GM12878 (cell line): ENCODE results near the gene IL16. TPM values are rescaled to one million over a fixed set of nuclear protein-coding genes. Genes with fewer than 3 reads are reported as not detected.

Experiments
- ATAC-seq: fragments of 200-7000 bp; cut with Tn5 transposase; 3 replicates; pipeline ENCODE4 v1.9.1; 2020; ENCODE audit warnings: mild to moderate bottlenecking, moderate library complexity
- BruUV-seq: library from RNA; stranded (reverse); fragments of 400-500 nt; replicated peaks from 2 replicates; lab custom pipeline; 2021; lab: Mats Ljungman, UMichigan
- CTCF ChIA-PET: fragments of 300-600 bp; sonication (Branson Sonifier 250); formaldehyde crosslinking; extraction: SDS; loops from one replicate; lab custom pipeline; 2021; ENCODE audit warnings: inconsistent platforms; lab: Yijun Ruan, JAX
- POLR2A ChIA-PET: fragments of 350-600 bp; formaldehyde crosslinking; extraction: SDS; loops from one replicate; lab custom pipeline; 2021; ENCODE audit warnings: inconsistent platforms; lab: Charles Lee
- RAD21 ChIA-PET: fragments of 300-600 bp; sonication (Branson Sonifier 250); formaldehyde crosslinking; loops from one replicate; lab custom pipeline; 2023; ENCODE audit warnings: antibody characterized with exemption; ENCODE audit not compliant: unreplicated experiment; lab: Charles Lee
- SMC1A ChIA-PET: fragments of 300-600 bp; sonication (Branson Sonifier 250); formaldehyde crosslinking; loops from one replicate; lab custom pipeline; 2023; ENCODE audit not compliant: unreplicated experiment, uncharacterized antibody; lab: Charles Lee
- DNase-seq: peaks from one replicate; pipeline ENCODE4 v3.0.0-alpha.2; 2011; ENCODE audit warnings: low read depth, low spot score
- FAIRE-seq: peaks from 3 replicates; lab custom pipeline; 2011; peaks lifted over from hg19 to GRCh38; lab: Jason Lieb, UNC
- H2AFZ ChIP-seq: 2 replicates; pipeline ENCODE4 v1.6.0; 2011; ENCODE audit warnings: low read depth, low read length, control low read depth; ENCODE audit not compliant: control insufficient read depth
- H3K27ac ChIP-seq: 2 replicates; pipeline ENCODE4 v1.5.1; 2011; ENCODE audit warnings: control low read depth; ENCODE audit not compliant: control insufficient read depth, insufficient read depth
- H3K27me3 ChIP-seq, 2 experiments: replicated peaks in 1 of 2; 2 replicates each; pipeline versions ENCODE4 v1.6.0 to v1.6.1; 2011; ENCODE audit warnings: low read length in 1 of 2; ENCODE audit not compliant: control insufficient read depth in 2 of 2, insufficient read depth in 2 of 2
- H3K36me3 ChIP-seq, 2 experiments: 2 replicates each; pipeline ENCODE4 v1.5.1; 2011; ENCODE audit warnings: low read length in 1 of 2; ENCODE audit not compliant: control insufficient read depth in 2 of 2, insufficient read depth in 2 of 2
- H3K4me1 ChIP-seq: 2 replicates; pipeline ENCODE4 v1.6.1; 2011; ENCODE audit warnings: mild to moderate bottlenecking, low read length, moderate library complexity, mixed read lengths; ENCODE audit not compliant: control insufficient read depth, insufficient read depth
- H3K4me2 ChIP-seq: 2 replicates; pipeline ENCODE4 v1.6.0; 2011; ENCODE audit warnings: control low read depth; ENCODE audit not compliant: control insufficient read depth, insufficient read depth
- H3K4me3 ChIP-seq: fragments of 200-600 bp; sonication (generic); 2 replicates; pipeline ENCODE4 v1.5.1; 2016
- H3K79me2 ChIP-seq: 2 replicates; pipeline ENCODE4 v1.6.0; 2011; ENCODE audit warnings: low read length; ENCODE audit not compliant: control insufficient read depth, insufficient read depth
- H3K9ac ChIP-seq: 2 replicates; pipeline ENCODE4 v1.8.0; 2011; ENCODE audit warnings: low read length, control low read depth, mixed read lengths; ENCODE audit not compliant: control insufficient read depth, insufficient read depth
- H3K9me3 ChIP-seq: replicated peaks from 3 replicates; pipeline ENCODE4 v1.5.1; 2011; ENCODE audit warnings: mild to moderate bottlenecking, low read length; ENCODE audit not compliant: control insufficient read depth, insufficient read depth
- H4K20me1 ChIP-seq: 2 replicates; pipeline ENCODE4 v1.6.0; 2011; ENCODE audit not compliant: control insufficient read depth, insufficient read depth
- BACH1 ChIP-seq: fragments of 450-650 bp; IDR thresholded peaks from 2 replicates; pipeline ENCODE4 v1.6.1; 2017; ENCODE audit warnings: mild to moderate bottlenecking, borderline replicate concordance
- CEBPB ChIP-seq, 2 experiments: fragments of 150-350 bp in 1 of 2; IDR thresholded peaks; 2 replicates each; pipeline ENCODE4 v1.6.1; 2012 to 2014; ENCODE audit warnings: low read depth in 2 of 2, low read length in 2 of 2, borderline replicate concordance in 1 of 2, inconsistent platforms in 1 of 2
- DPF2 ChIP-seq: fragments of 450-650 bp; IDR thresholded peaks from 2 replicates; pipeline ENCODE4 v1.6.1; 2017; ENCODE audit warnings: mild to moderate bottlenecking
- ESRRA ChIP-seq: IDR thresholded peaks from 2 replicates; pipeline ENCODE4 v1.6.1; 2012; ENCODE audit warnings: mild to moderate bottlenecking, low read length, improper control_type of control experiment
- FOXM1 ChIP-seq: IDR thresholded peaks from 2 replicates; pipeline ENCODE4 v1.6.1; 2012; ENCODE audit warnings: low read depth, mild to moderate bottlenecking, inconsistent platforms, low read length, moderate library complexity
- GABPA ChIP-seq: IDR thresholded peaks from 2 replicates; pipeline ENCODE4 v1.6.1; 2014; ENCODE audit warnings: antibody characterized with exemption, low read depth, mild to moderate bottlenecking, inconsistent platforms
- IKZF1 ChIP-seq: fragments of 450-650 bp; conservative IDR thresholded peaks from 2 replicates; pipeline ENCODE4 v1.6.1; 2017; ENCODE audit warnings: antibody characterized with exemption, mild to moderate bottlenecking
- KLF5 ChIP-seq: fragments of 450-650 bp; IDR thresholded peaks from 2 replicates; pipeline ENCODE4 v1.6.1; 2014; ENCODE audit warnings: mild to moderate bottlenecking; ENCODE audit not compliant: partially characterized antibody
- MTA2 ChIP-seq: fragments of 450-650 bp; IDR thresholded peaks from 2 replicates; pipeline ENCODE4 v1.6.1; 2016; ENCODE audit warnings: low read depth, mild to moderate bottlenecking, moderate library complexity
- NR2F1 ChIP-seq: fragments of 450-650 bp; conservative IDR thresholded peaks from 2 replicates; pipeline ENCODE4 v1.6.1; 2017; ENCODE audit warnings: mild to moderate bottlenecking
- POLR2AphosphoS5 ChIP-seq: IDR thresholded peaks from 2 replicates; pipeline ENCODE4 v1.6.1; 2011; ENCODE audit warnings: mild to moderate bottlenecking, low read length, inconsistent platforms
- RUNX3 ChIP-seq: IDR thresholded peaks from 2 replicates; pipeline ENCODE4 v1.6.1; 2012; ENCODE audit warnings: low read length, inconsistent platforms
- ZBTB40 ChIP-seq: fragments of 450-650 bp; IDR thresholded peaks from 2 replicates; pipeline ENCODE4 v1.6.1; 2016; ENCODE audit warnings: mild to moderate bottlenecking, moderate library complexity, borderline replicate concordance
- ZNF217 ChIP-seq: fragments of 450-650 bp; IDR thresholded peaks from 2 replicates; pipeline ENCODE4 v1.6.1; 2017; ENCODE audit warnings: antibody characterized with exemption, mild to moderate bottlenecking
- ZSCAN29 ChIP-seq: fragments of 450-650 bp; IDR thresholded peaks from 2 replicates; pipeline ENCODE4 v1.6.1; 2017; ENCODE audit warnings: mild to moderate bottlenecking, moderate library complexity
- ZZZ3 ChIP-seq: IDR thresholded peaks from 2 replicates; pipeline ENCODE4 v1.6.1; 2011; ENCODE audit warnings: low read depth; ENCODE audit not compliant: control insufficient read depth, insufficient read length
- WGBS: methylation state at CpG from one replicate; pipeline ENCODE4 v1.1.6; 2016; ENCODE audit warnings: low lambda C conversion rate; ENCODE audit not compliant: insufficient replicate concordance, insufficient coverage; ENCODE audit errors: missing lambda C conversion rate; 5-methylcytosine and 5-hydroxymethylcytosine counted together
- in situ Hi-C: fragments of 300-500 bp; cut with MboI; formaldehyde crosslinking; loops from 9 replicates; pipeline ENCODE4 v1.14.3; 2018; ENCODE audit warnings: mixed read lengths
- intact Hi-C: fragments of 100-400 bp; cut with micrococcal nuclease; formaldehyde crosslinking; loops from one replicate; pipeline ENCODE4 v1.14.2; 2022; ENCODE audit not compliant: unreplicated experiment
- polyA plus RNA-seq, 11 experiments: library from polyadenylated mRNA; depleted of rRNA in 4 of 11; unstranded in 6 of 11; stranded (reverse) in 5 of 11; fragments of >200 nt; fragmentation: Nextera tagmentation in 4 of 11; fragmentation: Illumina TruSeq in 1 of 11; extraction: Ambion mirVana in 4 of 11; extraction: Trizol in 1 of 11; gene quantifications; 1 replicate in 1 of 11; 2 replicates in 10 of 11; pipeline versions ENCODE4 v1.2.1 to v1.2.3, GENCODE V29; 2011 to 2016; ENCODE audit warnings: inconsistent platforms in 2 of 11, missing spikeins in 2 of 11, low read depth in 1 of 11
- total RNA-seq, 4 experiments: library from RNA; depleted of rRNA in 3 of 4; stranded (reverse); fragments of >200 nt in 3 of 4; fragmentation: Illumina TruSeq in 1 of 4; extraction: Trizol in 1 of 4; gene quantifications; 2 replicates each; pipeline versions ENCODE4 v1.2.1 to v1.2.3, GENCODE V29; 2013 to 2021
- TF ChIP-seq, protein P1 (sequence below): fragments of 450-650 bp; IDR thresholded peaks from 2 replicates; pipeline ENCODE4 v1.6.1; 2017; ENCODE audit warnings: borderline replicate concordance

IL16 gene
- total and polyA plus RNA-seq, 10 of the 15 experiments (the other 5 are each of a cell fraction or from before 2014, with no cell fraction given): 21.7 to 206 (median 44.5) TPM

- TF ChIP-seq ZBTB40: no peak
- TF ChIP-seq CEBPB (IDR thresholded peaks at IDR 0.05; ENCODE audit: borderline replicate concordance in 1 of 2, low read depth in 2 of 2, low read length in 2 of 2): no peak
- no peak for TF ChIP-seq MTA2
- TF ChIP-seq ZZZ3: no peak
- TF ChIP-seq POLR2AphosphoS5: no peak
- TF ChIP-seq KLF5: no peak
- no peak for TF ChIP-seq DPF2
Observed at GRCh38 chr15:81157195-81157938, 39.3 kb upstream of the IL16 start (continued).

DNA sequence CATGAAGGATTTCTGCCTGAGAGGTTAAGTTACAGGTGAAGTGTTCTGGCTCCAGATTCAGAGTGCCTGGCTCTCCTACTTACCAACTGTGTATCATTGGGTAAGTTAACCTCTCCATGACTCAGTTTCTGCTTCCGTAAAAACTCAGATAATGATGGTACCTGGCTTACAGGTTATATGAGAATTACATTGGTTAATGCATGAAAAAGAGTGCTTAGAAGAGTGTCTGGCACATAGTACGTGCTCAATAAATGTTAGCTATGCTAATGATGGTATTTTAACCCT, 38.8 kb upstream of the IL16 start:
- ChIA-PET POLR2A (no interaction called here), SMC1A (interaction anchor here (6.2 kb wide), 1 partner anchor 110 kb away, joined by 102 read pairs; no protein-coding TSS in a partner anchor), RAD21 (no interaction called here), CTCF (interaction anchor here (8.1 kb wide), 1 partner anchor 108 kb away, joined by 249 read pairs; no protein-coding TSS in a partner anchor)
- DNase-seq: no peak
- no peak overlapping the region for H3K27ac ChIP-seq
- H3K27me3 ChIP-seq: peaks cover 0 to 2% of the 10 kb centered on the region in 2 experiments; a peak in 2 of 4 replicates
- no peak overlapping the region for H3K9ac ChIP-seq
- no peak for ATAC-seq
- in situ Hi-C loops (loop anchor here (5.0 kb wide), 1 partner anchor 109 kb away; no protein-coding TSS in a partner anchor), intact Hi-C loops (loop anchor here (5.0 kb wide), 1 partner anchor 244 kb away; no protein-coding TSS in a partner anchor)
- no peak for FAIRE-seq
- peaks cover 3% of the 10 kb centered on the region for H3K4me1 ChIP-seq
- no peak overlapping the region for H3K4me3 ChIP-seq
- no peaks in the 10 kb centered on the region for H3K36me3 ChIP-seq
- H4K20me1 ChIP-seq: no peaks in the 10 kb centered on the region
- no peak overlapping the region for H2AFZ ChIP-seq
- 15% methylated on average over 2 of the region's 2 CpGs for WGBS
- BruUV-seq: no TSS peak
- no peak overlapping the region for H3K4me2 ChIP-seq
- no peaks in the 10 kb centered on the region for H3K79me2 ChIP-seq
- no peaks in the 10 kb centered on the region for H3K9me3 ChIP-seq
- TF ChIP-seq FOXM1: no peak
- no peak for TF ChIP-seq ZSCAN29
- TF ChIP-seq ESRRA: no peak
- TF ChIP-seq NR2F1: no peak
- no peak for TF ChIP-seq IKZF1
- TF ChIP-seq GABPA: no peak
- no peak for TF ChIP-seq ZNF217
- TF ChIP-seq, protein P1, sequence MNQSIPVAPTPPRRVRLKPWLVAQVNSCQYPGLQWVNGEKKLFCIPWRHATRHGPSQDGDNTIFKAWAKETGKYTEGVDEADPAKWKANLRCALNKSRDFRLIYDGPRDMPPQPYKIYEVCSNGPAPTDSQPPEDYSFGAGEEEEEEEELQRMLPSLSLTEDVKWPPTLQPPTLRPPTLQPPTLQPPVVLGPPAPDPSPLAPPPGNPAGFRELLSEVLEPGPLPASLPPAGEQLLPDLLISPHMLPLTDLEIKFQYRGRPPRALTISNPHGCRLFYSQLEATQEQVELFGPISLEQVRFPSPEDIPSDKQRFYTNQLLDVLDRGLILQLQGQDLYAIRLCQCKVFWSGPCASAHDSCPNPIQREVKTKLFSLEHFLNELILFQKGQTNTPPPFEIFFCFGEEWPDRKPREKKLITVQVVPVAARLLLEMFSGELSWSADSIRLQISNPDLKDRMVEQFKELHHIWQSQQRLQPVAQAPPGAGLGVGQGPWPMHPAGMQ: no peak
- TF ChIP-seq RUNX3: no peak
- TF ChIP-seq BACH1: no peak
